Activated naive CD4-positive, alpha-beta T cell treated with anti-CD3 and anti-CD28 coated beads, Interleukin-2, amount 50 U/mL, for 72 hours (primary cell): ENCODE measurements around the gene PGBD4. TPM values are rescaled to one million over a fixed set of nuclear protein-coding genes. Genes with fewer than 3 reads are reported as not detected.
A peak's percentile ranks its signal among the peaks of the same experiment; 100 is the strongest.

ENCODE experiments used
- ATAC-seq, 2 donors: fragments of 150-1000 bp; cut with Tn5 transposase; 2 replicates each; pipeline ENCODE4 v1.10.0; 2021; ENCODE audit warnings: mild to moderate bottlenecking in 2 of 2, moderate library complexity in 2 of 2
- DNase-seq, 2 donors: peaks; one replicate each; pipeline ENCODE4 v3.0.0; 2021 to 2022; ENCODE audit warnings: low spot score in 2 of 2
- H3K27ac Mint-ChIP-seq, 2 donors: one replicate each; pipeline ENCODE4 v1.8.0; 2022; ENCODE audit warnings: mild to moderate bottlenecking in 2 of 2, mixed read lengths in 2 of 2
- H3K36me3 Mint-ChIP-seq, 2 donors: one replicate each; pipeline ENCODE4 v1.8.0; 2022; ENCODE audit warnings: mixed read lengths in 2 of 2
- H3K9me3 Mint-ChIP-seq, 2 donors: one replicate each; pipeline ENCODE4 v1.8.0; 2022; ENCODE audit warnings: mixed read lengths in 2 of 2
- total RNA-seq, 2 donors: library from RNA; stranded (reverse); gene quantifications; one replicate each; pipeline ENCODE4 v1.2.3, GENCODE V29; 2022

PGBD4 gene
- 1 to 10 TPM; 3.2 to 3.4 TPM for total RNA-seq

DNA sequence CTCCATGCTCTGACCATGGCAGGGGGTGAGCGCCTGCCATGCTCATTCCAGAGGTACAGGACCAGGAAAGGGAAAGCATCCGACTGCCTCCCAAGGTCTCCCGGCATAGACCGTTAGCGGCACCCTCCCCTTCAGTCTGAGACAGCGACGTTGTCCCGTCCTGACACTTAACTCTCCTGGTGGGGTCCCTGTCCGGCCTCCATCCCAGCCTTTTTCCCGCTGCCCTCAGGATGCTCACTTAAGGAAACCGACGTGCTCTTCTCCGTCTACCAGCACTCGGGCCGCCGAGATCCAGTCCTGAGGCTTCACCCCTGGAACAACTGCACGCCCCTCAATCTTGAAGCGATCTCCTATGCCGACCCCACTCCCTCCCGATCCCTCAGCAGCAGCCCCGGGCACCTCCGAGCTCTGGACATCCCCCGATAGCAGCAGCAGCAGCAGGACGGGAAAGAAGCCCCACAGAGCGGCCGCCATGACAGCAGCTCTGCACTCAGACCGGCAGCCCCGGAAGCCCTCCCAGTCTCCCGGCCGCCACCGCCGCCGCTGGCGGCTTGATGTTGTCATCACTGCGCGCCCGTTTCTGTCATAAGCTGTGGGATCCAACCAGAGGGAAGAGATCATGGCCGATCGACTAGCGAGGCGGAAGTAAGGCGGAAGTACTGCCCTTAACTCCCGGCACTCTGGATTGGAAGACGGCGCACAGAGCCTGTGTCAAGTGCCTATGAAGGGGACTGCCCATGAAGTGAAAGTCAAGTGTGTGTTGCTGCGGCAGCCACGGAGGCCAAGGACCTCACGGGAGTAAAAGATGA is at the start of gene PGBD4, which contains the start of gene EMC7:
Gene PGBD4, plus strand, starts transcription at position 718 of the 809 bp plus-strand sequence. CDS start 449 bp downstream, outside the sequence.
Gene EMC7, minus strand, starts transcription at position 497 of the 809 bp plus-strand sequence. Its CDS starts 23 bp downstream, at position 474.
- peaks cover 8 to 13% of the 10 kb centered on the region in 2 donors for H3K9me3 Mint-ChIP-seq
- DNase-seq = peak; percentile 98 to 99
- ATAC-seq = peak; percentile 99 to 100
- H3K36me3 Mint-ChIP-seq = peaks cover 27 to 44% of the 10 kb centered on the region in 2 donors
- peak within 1 kb of the TSS; percentile 96 to 100 for H3K27ac Mint-ChIP-seq

DNA sequence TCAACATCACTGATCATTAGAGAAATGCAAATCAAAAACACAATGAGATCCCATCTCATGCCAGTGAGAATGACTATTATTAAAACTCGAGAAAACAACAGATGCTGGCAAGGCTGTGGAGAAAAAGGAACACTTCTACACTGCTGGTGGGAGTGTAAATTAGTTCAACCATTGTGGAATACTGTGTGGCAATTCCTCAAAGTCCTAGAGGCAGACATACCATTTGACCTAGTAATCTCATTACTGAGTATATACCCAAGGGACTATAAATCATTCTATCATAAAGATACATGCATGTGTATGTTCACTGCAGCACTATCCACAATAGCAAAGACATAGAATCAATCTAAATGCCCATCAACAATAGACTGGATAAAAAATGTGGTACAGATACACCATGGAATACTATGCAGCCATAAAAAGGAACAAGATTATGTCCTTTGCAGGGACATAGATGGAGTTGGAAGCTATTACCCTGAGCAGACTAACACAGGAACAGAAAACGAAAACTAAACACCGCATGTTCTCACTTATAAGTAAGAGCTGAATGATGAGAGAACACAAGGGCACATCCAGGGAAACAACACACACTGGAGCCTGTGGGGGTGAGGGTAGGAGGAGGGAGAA is 47.7 kb upstream of the PGBD4 start:
- DNase-seq (no peak), ATAC-seq (no peak)
- no peak overlapping the region for H3K27ac Mint-ChIP-seq
- H3K36me3 Mint-ChIP-seq = peaks cover 24 to 25% of the 10 kb centered on the region in 2 donors
- H3K9me3 Mint-ChIP-seq = peaks cover 19 to 20% of the 10 kb centered on the region in 2 donors

DNA sequence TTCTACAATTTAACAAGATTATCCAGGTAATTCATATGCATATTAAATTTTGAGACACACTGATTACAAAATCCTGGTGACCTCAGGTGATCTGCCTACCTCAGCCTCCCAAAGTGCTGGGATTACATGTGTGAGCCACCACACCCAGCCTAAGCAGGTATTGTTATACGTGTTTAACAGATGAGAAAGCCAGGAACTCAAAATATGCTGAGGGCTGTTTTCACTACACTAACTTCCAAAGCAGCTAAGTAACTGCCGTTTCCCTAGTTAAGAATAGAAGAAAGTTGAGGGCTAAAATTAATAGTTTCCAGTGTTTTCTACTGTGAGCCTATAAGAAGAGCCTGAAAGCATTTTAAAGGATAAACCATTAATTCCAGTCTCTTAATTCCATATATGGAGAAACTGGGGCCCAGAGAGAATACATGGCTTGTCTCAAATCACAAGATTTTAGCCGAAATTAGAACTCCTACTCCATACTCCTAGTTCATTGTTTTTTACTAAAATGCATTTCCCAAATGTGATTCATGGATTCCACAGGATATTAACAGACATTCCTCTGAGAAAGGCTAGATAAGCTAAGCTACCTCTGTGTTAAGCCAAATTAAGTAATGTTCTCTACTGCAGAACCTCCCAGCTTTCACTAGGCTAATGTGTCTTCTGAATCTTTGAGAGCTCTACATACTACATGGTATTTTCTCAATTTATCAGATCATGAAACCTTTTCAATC is 45.9 kb upstream of the PGBD4 start:
- no peak for DNase-seq
- Mint-ChIP-seq H3K9me3 (peaks cover 7 to 8% of the 10 kb centered on the region in 2 donors), H3K36me3 (peaks cover 10 to 11% of the 10 kb centered on the region in 2 donors), H3K27ac (no peak overlapping the region)
- ATAC-seq = no peak

DNA sequence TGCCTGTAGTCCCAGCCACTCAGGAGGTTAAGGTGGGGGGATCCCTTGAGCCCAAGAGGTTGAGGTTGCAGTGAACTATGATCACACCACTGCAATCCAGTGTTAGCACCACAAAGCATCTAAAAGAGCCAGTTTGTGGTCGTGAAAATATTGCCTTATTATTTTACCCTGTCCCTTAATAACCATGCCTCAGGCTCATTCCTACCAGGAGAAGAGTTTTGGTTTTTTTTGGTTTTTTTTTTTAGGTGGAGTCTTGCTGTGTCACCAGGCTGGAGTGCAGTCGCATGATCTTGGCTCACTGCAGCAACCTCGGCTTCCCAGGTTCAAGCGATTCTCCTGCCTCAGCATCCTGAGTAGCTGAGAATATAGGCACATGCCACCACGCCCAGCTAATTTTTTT is 45.0 kb upstream of the PGBD4 start:
- no peak for ATAC-seq
- Mint-ChIP-seq H3K27ac (no peak overlapping the region), H3K36me3 (peaks cover 1 to 2% of the 10 kb centered on the region in 2 donors)

DNA sequence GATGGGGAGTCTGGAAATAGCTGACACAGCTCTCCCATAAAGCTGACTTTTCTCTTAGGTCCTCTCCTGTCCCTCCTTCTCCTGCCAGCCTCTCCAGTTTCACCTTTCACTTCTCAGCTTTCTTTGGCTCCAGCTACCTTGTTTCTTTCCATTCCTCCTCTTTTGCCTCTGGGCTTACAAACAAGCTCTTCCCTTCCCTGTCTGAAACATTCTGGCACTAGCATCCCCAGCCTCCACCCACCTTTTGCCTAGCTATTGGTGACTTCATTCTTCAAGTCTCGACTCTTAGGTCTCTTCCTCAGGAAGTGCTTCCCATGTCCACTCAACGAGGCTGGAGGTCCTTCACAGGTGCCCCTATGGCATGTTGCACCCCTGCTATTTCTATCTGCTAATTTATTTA is 42.4 kb upstream of the PGBD4 start:
- Mint-ChIP-seq H3K36me3 (no peaks in the 10 kb centered on the region), H3K9me3 (no peaks in the 10 kb centered on the region), H3K27ac (peak overlapping the region; percentile 10 to 17)
- DNase-seq (no peak), ATAC-seq (no peak)

More for the DNA sequence above, 45.0 kb upstream of the PGBD4 start:
- H3K9me3 Mint-ChIP-seq = no peaks in the 10 kb centered on the region
- DNase-seq = no peak

DNA sequence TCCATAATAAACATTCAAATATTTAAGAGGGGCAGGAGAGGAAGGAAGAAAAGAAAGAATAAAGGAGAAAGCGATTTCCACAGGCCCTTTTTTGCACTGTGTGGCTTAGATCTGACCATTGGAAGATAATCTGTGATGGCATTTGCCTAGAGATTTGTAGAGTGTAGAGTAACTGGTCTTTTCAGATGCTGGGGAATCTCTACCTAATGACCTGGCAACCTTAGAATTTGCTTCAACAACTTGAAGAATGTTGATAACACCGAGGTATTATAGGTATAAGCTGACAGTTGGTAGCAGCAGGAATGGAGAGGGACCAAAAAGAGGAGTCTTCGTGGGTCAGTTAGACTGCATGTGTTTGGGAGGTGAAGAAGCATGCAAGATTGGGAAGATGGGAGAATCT is 41.9 kb upstream of the PGBD4 start:
- Mint-ChIP-seq H3K36me3 (no peaks in the 10 kb centered on the region), H3K9me3 (no peaks in the 10 kb centered on the region), H3K27ac (peak overlapping the region in 1 of 2 donors; percentile 10)
- DNase-seq (no peak), ATAC-seq (no peak)

DNA sequence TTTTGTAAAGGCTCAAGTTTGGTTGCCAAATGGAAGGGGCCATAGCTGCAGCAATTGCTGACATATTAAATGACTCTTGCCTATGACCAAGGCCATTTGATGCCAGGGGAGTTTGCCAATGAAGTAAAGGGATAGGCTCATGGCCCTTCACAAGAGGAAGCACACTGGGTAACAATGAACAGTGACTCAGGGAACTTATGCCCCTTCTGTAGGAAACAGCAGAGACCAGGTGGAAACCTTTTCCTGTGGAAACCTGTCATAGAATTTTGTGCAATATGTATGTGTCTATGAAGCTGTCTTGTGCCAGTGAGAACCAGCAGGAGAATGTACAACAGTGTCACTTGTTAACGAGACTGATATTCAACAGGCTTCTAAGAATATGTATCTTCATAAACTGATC is 37.4 kb upstream of the PGBD4 start:
- no peak for DNase-seq
- no peaks in the 10 kb centered on the region for H3K36me3 Mint-ChIP-seq
- H3K27ac Mint-ChIP-seq = peak overlapping the region in 1 of 2 donors; percentile 4
- ATAC-seq = no peak
- H3K9me3 Mint-ChIP-seq = no peaks in the 10 kb centered on the region

DNA sequence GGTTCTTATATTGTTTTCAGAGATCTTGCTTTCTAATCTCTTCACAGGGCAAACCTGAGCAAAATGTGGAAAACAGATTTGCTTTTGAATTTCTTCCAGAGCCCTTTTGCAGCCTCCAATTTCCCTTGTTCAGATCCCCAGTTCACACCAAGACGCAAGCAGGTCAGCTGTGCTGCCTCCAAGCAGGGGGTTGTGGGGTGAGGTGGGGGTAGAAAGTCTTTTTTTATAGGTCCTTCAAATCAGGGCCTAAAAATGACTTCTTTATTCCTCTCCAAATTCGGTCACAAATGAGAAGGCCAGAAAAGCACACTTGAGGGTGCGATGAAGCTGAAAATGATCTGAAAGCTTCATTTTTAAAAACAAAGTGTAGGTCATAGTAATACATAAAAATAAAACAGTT is 36.6 kb upstream of the PGBD4 start:
- no peaks in the 10 kb centered on the region for H3K9me3 Mint-ChIP-seq

DNA sequence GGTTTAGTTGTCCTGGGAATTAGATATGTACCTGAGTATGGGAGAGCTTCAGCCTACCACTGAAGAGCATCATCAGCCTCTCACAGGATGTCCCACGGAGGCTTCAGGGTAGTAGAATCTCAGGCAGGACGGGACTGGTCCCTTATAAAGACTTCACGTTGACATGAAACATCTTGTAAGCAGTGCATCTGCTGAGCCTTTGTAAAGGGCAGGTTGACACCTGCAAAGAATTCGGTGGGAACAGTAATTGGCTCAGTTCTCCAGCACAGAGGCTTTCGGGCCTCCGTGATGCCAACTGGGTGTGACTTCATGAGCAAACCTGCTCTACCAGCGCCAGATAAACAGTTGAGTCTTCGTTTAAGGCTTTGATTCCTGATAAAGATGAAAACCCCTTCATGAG is 35.9 kb upstream of the PGBD4 start:
- Mint-ChIP-seq H3K27ac (no peak overlapping the region), H3K36me3 (no peaks in the 10 kb centered on the region)

More for the DNA sequence above, 36.6 kb upstream of the PGBD4 start:
- DNase-seq (no peak), ATAC-seq (no peak)
- H3K27ac Mint-ChIP-seq = no peak overlapping the region
- H3K36me3 Mint-ChIP-seq = no peaks in the 10 kb centered on the region

DNA sequence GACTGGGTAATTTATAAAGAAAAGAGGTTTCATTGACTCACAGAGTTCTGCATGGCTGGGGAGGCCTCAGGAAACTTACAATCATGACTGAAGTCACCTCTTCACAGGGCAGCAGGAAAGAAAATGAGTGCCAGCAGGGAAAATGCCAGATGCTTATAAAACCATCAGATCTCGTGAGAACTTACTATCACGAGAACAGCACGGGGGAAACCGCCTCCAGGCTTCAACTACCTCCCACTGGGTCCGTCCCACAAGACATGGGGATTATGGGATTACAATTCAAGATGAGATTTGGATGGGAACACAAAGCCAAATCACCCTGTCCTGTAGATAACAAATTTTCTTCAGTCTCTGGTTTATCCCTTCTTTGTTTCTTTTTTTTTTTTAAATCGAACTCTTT is 31.9 kb upstream of the PGBD4 start:
- H3K9me3 Mint-ChIP-seq = no peaks in the 10 kb centered on the region
- ATAC-seq (no peak), DNase-seq (no peak)
- no peak overlapping the region for H3K27ac Mint-ChIP-seq
- H3K36me3 Mint-ChIP-seq = no peaks in the 10 kb centered on the region

More for the DNA sequence above, 35.9 kb upstream of the PGBD4 start:
- no peaks in the 10 kb centered on the region for H3K9me3 Mint-ChIP-seq
- ATAC-seq (no peak), DNase-seq (no peak)

DNA sequence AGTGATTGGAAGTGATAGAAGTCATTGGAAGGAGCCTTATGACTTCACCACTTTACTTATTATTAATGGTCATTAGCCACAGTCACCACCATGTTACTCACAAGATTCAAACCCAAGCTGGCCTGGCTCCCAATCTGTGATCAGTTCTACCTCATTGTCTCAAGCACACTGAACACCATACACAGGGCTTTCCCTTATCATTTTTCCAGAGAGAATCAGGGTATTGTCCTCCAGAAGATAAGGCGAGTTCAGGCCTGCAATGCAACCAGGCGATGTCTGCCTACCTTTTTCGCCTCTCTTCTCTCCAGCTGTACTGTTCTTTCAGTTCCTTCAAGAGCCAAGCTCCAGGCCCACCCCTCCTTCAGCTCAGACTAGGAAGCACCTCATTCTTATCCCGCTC is 25.1 kb upstream of the PGBD4 start:
- no peaks in the 10 kb centered on the region for H3K9me3 Mint-ChIP-seq
- DNase-seq (no peak), ATAC-seq (no peak)
- H3K27ac Mint-ChIP-seq = no peak overlapping the region
- no peaks in the 10 kb centered on the region for H3K36me3 Mint-ChIP-seq

DNA sequence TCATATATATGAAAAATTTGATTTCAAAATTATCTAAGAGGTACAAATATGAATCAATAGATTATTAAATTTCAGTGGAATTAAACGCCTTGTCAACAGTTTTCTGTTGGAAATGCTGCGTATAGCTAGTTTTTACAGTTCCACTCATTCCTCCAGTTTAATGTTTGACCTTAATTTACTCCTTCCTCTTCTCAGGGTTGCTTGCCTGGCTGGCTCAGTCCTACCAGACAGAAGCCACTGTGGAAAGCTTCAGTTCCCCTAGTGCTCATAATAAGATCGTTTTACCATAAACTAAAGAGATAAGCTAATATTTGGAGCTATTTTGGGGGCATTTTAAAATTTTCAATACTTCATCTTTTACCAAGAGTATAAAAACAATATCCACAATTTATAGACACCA is 23.0 kb upstream of the PGBD4 start:
- Mint-ChIP-seq H3K9me3 (no peaks in the 10 kb centered on the region), H3K27ac (no peak overlapping the region), H3K36me3 (no peaks in the 10 kb centered on the region)
- DNase-seq (no peak), ATAC-seq (no peak)

DNA sequence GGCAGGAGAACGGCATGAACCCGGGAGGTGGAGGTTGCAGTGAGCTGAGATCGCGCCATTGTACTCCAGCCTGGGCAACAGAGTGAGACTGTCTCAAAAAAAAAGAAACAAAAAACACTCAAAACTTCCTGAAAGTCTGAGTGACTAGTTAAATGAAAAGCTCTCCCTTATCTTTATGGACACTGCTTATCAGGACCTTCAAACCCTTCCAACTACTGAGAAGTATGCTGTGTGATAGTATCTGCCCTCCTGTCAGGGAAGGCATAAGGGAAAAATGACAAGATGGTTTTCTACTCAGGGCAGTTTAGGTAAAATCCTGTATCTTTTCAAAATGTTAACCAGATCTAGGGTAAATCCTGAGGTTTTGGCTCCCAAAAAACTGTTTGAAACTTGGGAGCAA is 22.0 kb upstream of the PGBD4 start:
- no peak overlapping the region for H3K27ac Mint-ChIP-seq
- H3K9me3 Mint-ChIP-seq = no peaks in the 10 kb centered on the region
- no peaks in the 10 kb centered on the region for H3K36me3 Mint-ChIP-seq
- DNase-seq (no peak), ATAC-seq (no peak)

DNA sequence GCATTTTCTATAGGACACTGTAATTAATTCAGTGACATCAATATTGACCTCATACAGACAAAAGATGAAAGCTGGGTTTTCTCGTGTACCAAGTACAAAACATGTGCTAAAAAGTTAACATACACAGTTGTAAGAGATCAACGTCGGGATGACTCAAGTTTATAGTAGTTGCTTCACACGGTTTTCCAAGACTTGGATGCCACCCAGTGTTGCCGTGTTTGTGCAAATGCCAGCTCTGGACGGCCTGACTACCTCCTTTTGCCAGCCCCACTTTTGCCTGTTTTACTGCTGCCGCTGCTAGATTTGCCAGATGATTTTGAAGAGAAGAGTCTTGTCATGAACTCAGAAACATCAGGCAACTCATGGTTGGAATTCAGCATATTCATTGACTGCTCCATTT is 17.8 kb upstream of the PGBD4 start:
- Mint-ChIP-seq H3K36me3 (no peaks in the 10 kb centered on the region), H3K9me3 (no peaks in the 10 kb centered on the region), H3K27ac (no peak overlapping the region)
- DNase-seq (no peak), ATAC-seq (no peak)

DNA sequence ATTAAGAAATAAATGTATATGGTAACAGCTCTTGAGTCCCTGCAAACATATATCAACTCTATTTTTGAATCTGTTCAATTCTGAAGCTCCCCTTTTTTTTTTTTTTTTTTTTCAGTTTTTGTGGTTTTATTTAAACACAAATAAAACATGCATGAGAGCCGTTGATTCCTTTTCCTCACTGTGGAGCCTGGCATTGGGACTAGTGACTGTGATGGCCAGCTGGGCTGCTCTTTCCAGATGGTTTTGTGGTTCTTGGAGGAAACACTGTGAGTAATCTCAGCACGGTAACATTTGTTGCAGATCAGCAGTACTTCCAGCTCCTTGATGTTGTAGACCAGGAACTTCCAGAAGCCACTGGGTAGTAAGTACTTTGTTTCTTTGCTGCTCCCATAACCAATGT is 16.1 kb upstream of the PGBD4 start:
- H3K36me3 Mint-ChIP-seq = no peaks in the 10 kb centered on the region
- ATAC-seq (no peak), DNase-seq (no peak)
- H3K9me3 Mint-ChIP-seq = no peaks in the 10 kb centered on the region
- H3K27ac Mint-ChIP-seq = no peak overlapping the region

DNA sequence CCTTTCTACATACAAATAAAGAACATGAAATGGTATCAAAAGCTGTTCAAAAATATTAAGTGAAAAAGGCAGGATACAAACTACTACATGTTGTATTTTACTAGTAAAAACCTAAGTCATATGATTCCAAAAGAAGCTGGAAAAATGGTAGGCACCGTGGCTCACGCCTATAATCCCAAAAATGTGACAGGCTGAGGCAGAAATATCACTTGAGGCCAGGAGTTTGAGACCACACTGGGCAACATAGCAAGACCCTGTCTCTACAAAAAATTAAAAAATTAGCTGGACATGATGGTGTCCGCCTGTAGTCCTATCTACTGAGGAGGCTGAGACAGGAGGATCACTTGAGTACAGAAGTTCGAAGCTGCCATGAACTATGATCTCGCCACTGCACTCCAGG is 2.0 kb upstream of the PGBD4 start:
- H3K27ac Mint-ChIP-seq = peak overlapping the region; percentile 38 to 82
- no peak for ATAC-seq
- peaks cover 27 to 36% of the 10 kb centered on the region in 2 donors for H3K36me3 Mint-ChIP-seq
- DNase-seq = no peak
- peaks cover 7 to 8% of the 10 kb centered on the region in 2 donors for H3K9me3 Mint-ChIP-seq
